ENCODE data around the gene TMEM30B.

DNA sequence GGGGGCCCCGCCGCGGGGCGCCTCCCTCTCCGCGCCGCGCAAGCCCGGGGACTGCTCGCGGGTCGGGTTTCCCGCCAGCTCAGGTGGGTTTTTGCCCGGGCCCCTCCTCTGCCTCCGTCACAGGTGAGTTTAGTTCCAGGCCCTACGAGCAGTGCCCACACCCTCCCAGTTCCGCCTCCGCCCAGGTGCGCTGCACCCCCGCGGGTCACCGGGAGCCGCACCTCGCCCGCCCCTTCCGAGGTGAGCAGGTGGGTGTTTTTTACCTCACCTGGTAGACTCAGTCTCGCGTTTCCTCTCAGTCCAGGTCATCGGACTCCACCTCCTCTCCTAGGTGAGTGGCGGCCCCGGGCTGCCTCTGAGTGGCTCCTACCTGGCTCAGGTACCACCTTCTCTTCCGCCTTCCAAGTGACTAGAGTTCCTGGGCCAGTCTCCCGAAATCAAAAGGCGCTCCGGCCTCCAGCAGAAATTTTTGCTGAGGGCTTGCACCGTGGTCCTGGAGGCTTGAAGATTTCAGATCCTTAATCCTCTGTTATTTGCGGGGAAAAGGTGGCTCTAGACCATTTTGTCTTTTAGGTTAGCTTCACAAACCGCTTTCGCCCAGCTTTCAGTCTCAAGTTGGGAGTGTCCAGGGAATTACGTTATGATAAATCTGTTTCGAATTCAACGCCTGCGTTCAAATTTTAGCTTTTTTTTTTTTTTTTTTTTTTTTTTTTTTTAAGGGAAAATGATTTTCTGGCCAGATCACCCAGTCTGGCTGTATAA is at the start of gene TMEM30B:
- no peak for TF ChIP-seq POLR2A (IDR thresholded peaks at IDR 0.05)
- TF ChIP-seq, protein P1, sequence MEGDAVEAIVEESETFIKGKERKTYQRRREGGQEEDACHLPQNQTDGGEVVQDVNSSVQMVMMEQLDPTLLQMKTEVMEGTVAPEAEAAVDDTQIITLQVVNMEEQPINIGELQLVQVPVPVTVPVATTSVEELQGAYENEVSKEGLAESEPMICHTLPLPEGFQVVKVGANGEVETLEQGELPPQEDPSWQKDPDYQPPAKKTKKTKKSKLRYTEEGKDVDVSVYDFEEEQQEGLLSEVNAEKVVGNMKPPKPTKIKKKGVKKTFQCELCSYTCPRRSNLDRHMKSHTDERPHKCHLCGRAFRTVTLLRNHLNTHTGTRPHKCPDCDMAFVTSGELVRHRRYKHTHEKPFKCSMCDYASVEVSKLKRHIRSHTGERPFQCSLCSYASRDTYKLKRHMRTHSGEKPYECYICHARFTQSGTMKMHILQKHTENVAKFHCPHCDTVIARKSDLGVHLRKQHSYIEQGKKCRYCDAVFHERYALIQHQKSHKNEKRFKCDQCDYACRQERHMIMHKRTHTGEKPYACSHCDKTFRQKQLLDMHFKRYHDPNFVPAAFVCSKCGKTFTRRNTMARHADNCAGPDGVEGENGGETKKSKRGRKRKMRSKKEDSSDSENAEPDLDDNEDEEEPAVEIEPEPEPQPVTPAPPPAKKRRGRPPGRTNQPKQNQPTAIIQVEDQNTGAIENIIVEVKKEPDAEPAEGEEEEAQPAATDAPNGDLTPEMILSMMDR (IDR thresholded peaks at IDR 0.05), result no peak

Measured in adrenal gland (tissue), 5 donors.